Stomach (tissue), 9 donors: Measurements from ENCODE around the gene LIPF. TPM values are rescaled to one million over a fixed set of nuclear protein-coding genes. Genes with fewer than 3 reads are reported as not detected.
A peak's percentile ranks its signal among the peaks of the same experiment; 100 is the strongest.

Experiments used
- DNase-seq, 2 donors: peaks; one replicate each; pipeline versions ENCODE4 v3.0.0 to v3.0.0-alpha.2; 2013 to 2019
- H3K27ac ChIP-seq, 5 donors: fragments of 200-600 bp in 4 of 5; sonication (generic) in 4 of 5; one replicate each; pipeline ENCODE4 v1.5.1; 2013 to 2019; ENCODE audit warnings: mild to moderate bottlenecking in 1 of 5, moderate library complexity in 1 of 5
- H3K27me3 ChIP-seq, 3 donors: fragments of 200-600 bp; sonication (generic); one replicate each; pipeline ENCODE4 v1.5.1; 2017 to 2019; ENCODE audit warnings: mixed run types in 1 of 3
- H3K36me3 ChIP-seq, 4 donors: fragments of 200-600 bp; sonication (generic); 1 replicate in 3 of 4; 2 replicates in 1 of 4; pipeline ENCODE4 v1.5.1; 2016 to 2019
- H3K4me1 ChIP-seq, 4 donors: fragments of 200-600 bp; sonication (generic); one replicate each; pipeline ENCODE4 v1.5.1; 2016 to 2019
- H3K4me3 ChIP-seq, 4 donors: fragments of 200-600 bp; sonication (generic) in 3 of 4; one replicate each; pipeline ENCODE4 v1.5.1; 2016 to 2019; ENCODE audit warnings: mild to moderate bottlenecking in 1 of 4
- H3K9me3 ChIP-seq, 4 donors: fragments of 200-600 bp; sonication (generic); one replicate each; pipeline ENCODE4 v1.5.1; 2016 to 2019
- CTCF ChIP-seq, 7 experiments: fragments of 450-650 bp in 4 of 7; fragments of 200-600 bp in 3 of 7; sonication (generic) in 3 of 7; IDR thresholded peaks; one replicate each; pipeline ENCODE4 v1.5.1; 2016 to 2019; ENCODE audit warnings: antibody characterized with exemption in 7 of 7, control low read depth in 2 of 7, mild to moderate bottlenecking in 1 of 7
- EP300 ChIP-seq: sonication (generic); formaldehyde crosslinking; IDR thresholded peaks from one replicate; pipeline ENCODE4 v1.6.1; 2017; ENCODE audit warnings: antibody characterized with exemption
- POLR2A ChIP-seq, 4 donors: fragments of 450-650 bp; IDR thresholded peaks; one replicate each; pipeline ENCODE4 v1.6.1; 2016; ENCODE audit warnings: antibody characterized with exemption in 4 of 4, control low read depth in 2 of 4, mild to moderate bottlenecking in 1 of 4, moderate library complexity in 1 of 4
- POLR2AphosphoS5 ChIP-seq, 3 donors: sonication (generic); formaldehyde crosslinking; IDR thresholded peaks; one replicate each; pipeline ENCODE4 v1.6.1; 2016; ENCODE audit warnings: antibody characterized with exemption in 3 of 3
- WGBS, 5 donors: extraction: QIAGEN DNeasy Blood & Tissue Kit in 3 of 5; methylation state at CpG; one replicate each; pipeline versions ENCODE4 v1.1.5 to v1.1.7; 2013 to 2018; 5-methylcytosine and 5-hydroxymethylcytosine counted together
- intact Hi-C: fragments of 100-400 bp; cut with DNase I; formaldehyde crosslinking; loops from one replicate; pipeline ENCODE4 v1.15.1; 2023; ENCODE audit warnings: low total_unique reads
- polyA plus RNA-seq, 3 donors: library from polyadenylated mRNA; stranded (reverse); fragments of 200-250 nt; gene quantifications; one replicate each; pipeline ENCODE4 v1.2.3, GENCODE V29; 2013
- total RNA-seq, 5 donors: library from RNA; depleted of rRNA; stranded (reverse); fragments of >200 nt; gene quantifications; one replicate each; pipeline versions ENCODE4 v1.1.0 to v1.2.3, GENCODE V29; 2014 to 2016
- donor health status: healthy with polysubstance abuse.
- donor health status: Bipolar disorder and iron deficiency.
- donor health status: healthy.

LIPF gene
- total and polyA plus RNA-seq, 8 donors, result 201 to 36,465 (median 14,877) TPM

- TF ChIP-seq CTCF (IDR thresholded peaks at IDR 0.05), result no peak
- no peak for TF ChIP-seq EP300
- no peak for TF ChIP-seq POLR2A (IDR thresholded peaks at IDR 0.05)
- no peak for TF ChIP-seq POLR2AphosphoS5 (IDR thresholded peaks at IDR 0.05)
- Histone ChIP-seq H3K27ac (no peak overlapping the region), H3K27me3 (no peaks in the 10 kb centered on the region), H3K36me3 (no peaks in the 10 kb centered on the region), H3K4me1 (no peaks in the 10 kb centered on the region), H3K9me3 (no peaks in the 10 kb centered on the region), H3K4me3 (no peak overlapping the region)
- WGBS, 5 donors, result 21 to 48% (median 47%) methylated on average over 1 of the region's 1 CpG
- intact Hi-C loops, result no loop called here
- DNase-seq, result no peak
Measured at GRCh38 chr10:88725798-88726197, 61.6 kb downstream of the LIPF start.

- Histone ChIP-seq H3K4me3 (no peak overlapping the region), H3K4me1 (no peaks in the 10 kb centered on the region), H3K27ac (no peak overlapping the region), H3K36me3 (no peaks in the 10 kb centered on the region), H3K27me3 (no peaks in the 10 kb centered on the region), H3K9me3 (no peaks in the 10 kb centered on the region)
- intact Hi-C loops, result no loop called here
- TF ChIP-seq POLR2AphosphoS5 (IDR thresholded peaks at IDR 0.05) (no peak), CTCF (IDR thresholded peaks at IDR 0.05) (no peak), EP300 (no peak)
- 77 to 85% (median 81%) methylated on average over 29 to 30 of the region's 30 CpGs for WGBS, 5 donors
- peak in 1 of 2 donors; percentile 7 for DNase-seq
Measured at GRCh38 chr10:88728107-88728763, 64.0 kb downstream of the LIPF start.

Other genes with a start within 250 kb of the LIPF start
- 10 to 100 TPM in 1 of 5 donors, 1 to 10 TPM in 2, not detected in 2; 6.7 to 12.0 (median 9.5) TPM for gene RNLS, start 81.1 kb upstream of the LIPF start, total RNA-seq
- gene RNLS, start 81.1 kb upstream of the LIPF start, polyA plus RNA-seq, result 10 to 100 TPM; 11.2 to 21.5 (median 18.5) TPM
- 1 to 10 TPM in 1 of 5 donors, under 1 TPM in 1, not detected in 3; 0.92 to 5.3 TPM for gene LIPJ, start 77.7 kb upstream of the LIPF start, total RNA-seq
- gene LIPJ, start 77.7 kb upstream of the LIPF start, polyA plus RNA-seq, result under 1 TPM in 1 of 3 donors, not detected in 2; 0.55 TPM
- gene LIPK, start 41.8 kb downstream of the LIPF start, total RNA-seq, result not detected
- not detected for gene LIPK, start 41.8 kb downstream of the LIPF start, polyA plus RNA-seq
- 1 to 10 TPM in 1 of 5 donors, not detected in 4; 1.1 TPM for gene LIPN, start 95.6 kb downstream of the LIPF start, total RNA-seq
- not detected for gene LIPN, start 95.6 kb downstream of the LIPF start, polyA plus RNA-seq
- gene LIPM, start 138.3 kb downstream of the LIPF start, total RNA-seq, result not detected
- gene LIPM, start 138.3 kb downstream of the LIPF start, polyA plus RNA-seq, result not detected
- gene ANKRD22, start 187.4 kb downstream of the LIPF start, total RNA-seq, result 10 to 100 TPM in 3 of 5 donors, 1 to 10 TPM in 2; 6.4 to 63.9 (median 13.8) TPM
- 10 to 100 TPM; 35.0 to 45.5 (median 37.9) TPM for gene ANKRD22, start 187.4 kb downstream of the LIPF start, polyA plus RNA-seq
- 10 to 100 TPM in 3 of 5 donors, 1 to 10 TPM in 2; 6.7 to 40.8 (median 10.7) TPM for gene STAMBPL1, start 215.8 kb downstream of the LIPF start, total RNA-seq
- 1 to 10 TPM; 3.2 to 7.4 (median 5.2) TPM for gene STAMBPL1, start 215.8 kb downstream of the LIPF start, polyA plus RNA-seq